Measurements from ENCODE around the gene CIAO3.

CIAO3 gene

DNA sequence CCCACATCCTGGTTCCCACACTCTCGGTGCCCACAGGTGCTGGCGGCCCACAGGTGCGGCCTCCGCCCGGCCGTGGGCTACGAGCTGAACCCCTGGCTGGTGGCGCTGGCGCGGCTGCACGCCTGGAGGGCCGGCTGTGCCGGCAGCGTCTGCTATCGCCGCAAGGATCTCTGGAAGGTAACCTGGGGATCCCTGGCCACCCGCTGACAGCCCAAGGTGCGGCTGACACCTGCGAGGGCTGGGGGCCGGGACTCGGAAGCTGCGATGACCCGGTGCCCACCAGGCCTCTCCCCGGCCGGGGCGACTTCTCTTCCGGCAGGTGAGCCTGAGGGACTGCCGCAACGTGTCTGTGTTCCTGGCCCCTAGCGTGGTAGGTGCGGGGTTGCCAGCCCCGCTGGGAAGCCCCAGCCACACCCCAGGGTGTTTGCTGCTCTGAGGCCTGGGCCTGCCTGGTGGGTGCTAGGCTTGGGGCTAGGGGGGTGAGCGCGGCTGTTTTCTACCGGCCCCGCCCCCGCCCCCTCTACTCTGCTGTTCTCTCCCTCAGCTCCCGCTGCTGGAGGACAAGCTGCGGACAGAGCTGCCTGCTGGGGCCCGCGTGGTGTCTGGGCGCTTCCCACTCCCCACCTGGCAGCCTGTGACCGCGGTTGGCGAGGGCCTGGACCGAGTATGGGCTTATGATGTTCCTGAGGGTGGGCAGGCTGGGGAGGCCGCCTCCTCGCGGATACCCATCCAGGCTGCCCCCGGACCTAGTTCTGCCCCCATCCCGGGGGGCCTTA is 18.8 kb downstream of the CIAO3 start:
- DNase-seq, result peak in 1 of 2 donors; percentile 42

DNA sequence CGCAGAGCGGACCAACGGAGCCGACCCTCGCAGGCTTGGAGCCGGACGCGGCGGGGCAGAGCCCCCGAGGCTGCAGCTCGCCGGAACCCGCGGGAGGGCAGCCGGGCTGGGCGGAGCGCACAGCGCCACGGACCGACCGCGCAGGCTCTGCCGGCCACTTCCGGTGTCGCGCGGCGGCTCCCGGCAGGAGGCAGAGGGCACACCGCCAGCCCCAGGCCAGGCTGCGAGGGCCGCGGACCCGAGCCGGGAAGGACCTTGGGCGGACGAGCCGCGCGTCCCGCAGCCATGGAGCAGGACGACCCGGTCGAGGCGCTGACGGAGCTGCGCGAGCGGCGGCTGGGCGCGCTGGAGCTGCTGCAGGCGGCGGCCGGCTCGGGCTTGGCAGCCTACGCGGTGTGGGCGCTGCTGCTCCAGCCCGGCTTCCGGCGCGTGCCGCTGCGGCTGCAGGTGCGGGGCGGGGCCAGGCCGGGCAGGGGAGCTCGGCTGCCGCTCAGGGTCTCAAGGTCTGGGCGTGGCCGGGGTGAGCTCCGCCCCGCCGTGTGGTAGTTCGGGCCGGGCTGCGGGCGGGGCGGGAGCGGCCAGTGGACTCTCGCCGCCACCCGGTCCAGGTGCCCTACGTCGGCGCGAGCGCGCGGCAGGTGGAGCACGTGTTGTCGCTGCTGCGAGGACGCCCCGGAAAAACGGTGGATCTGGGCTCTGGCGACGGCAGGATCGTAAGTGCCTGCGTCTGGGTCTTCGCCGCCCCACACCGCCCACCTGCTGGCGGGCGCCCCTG is 19.6 kb downstream of the CIAO3 start, which contains the start of gene ANTKMT:
Gene ANTKMT (plus strand): TSS at position 157 of the 775 bp plus-strand sequence. CDS start 129 bp downstream, at position 286.
- peak; percentile 80 to 82 for DNase-seq

DNA sequence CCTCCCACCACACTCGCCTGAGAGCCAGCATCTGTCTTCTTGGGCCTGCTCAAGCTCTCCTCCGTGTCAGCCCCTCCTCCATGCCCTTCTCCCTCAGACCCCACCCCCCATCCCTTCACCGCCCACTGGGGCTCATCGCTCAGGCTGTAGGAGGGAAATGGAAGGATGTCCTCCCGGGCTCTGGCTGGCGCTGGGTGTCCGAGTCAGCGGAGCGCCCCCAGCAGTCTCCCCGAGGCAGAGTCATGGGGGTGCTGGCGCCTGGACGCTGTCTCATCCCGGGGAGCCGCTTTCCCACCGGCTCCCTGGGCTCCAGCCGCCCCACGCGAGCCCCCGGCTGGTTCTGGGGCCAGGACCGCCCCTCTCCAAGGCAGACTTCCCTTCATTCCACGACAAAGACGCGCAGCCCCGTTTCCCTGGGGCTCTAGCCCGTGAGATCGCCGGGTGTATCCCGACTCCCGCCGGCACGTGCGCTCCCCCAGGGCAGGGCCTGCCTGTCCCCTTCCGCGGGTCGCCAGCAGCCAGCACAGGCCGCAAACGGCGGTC is 20.3 kb downstream of the CIAO3 start:
- peak in 1 of 2 donors; percentile 43 for DNase-seq

DNA sequence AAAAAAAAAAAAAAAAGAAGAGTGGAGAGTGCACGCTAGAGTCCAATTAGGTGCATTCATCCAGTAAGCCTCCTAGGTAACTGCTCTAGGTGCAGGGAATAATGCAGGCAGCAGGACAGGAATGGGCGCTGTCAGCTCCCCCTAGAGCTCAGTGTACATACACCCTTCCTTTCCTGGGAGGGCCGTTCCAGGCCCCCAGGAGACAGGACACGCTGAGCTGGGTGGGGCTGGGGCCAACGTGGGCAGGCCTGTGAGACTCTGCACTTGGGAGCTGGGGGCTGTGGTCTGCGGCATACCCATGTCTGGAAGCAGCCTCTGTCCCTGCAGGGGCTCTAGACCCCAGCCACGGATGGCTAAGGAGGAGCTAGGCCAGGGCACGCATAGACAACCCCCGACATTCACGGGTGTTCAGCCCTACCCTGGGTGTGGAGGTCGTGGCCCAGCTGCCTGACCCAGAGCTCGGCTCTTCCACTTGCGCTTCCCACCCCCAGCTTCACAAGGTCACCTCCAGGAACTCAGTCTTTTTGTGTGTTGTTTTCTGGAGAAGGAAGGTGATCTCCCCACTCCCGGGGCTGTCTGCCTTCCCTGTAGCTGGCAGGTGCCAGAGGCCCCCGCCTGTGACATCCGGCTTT is 20.9 kb downstream of the CIAO3 start:
- DNase-seq, result no peak

DNA sequence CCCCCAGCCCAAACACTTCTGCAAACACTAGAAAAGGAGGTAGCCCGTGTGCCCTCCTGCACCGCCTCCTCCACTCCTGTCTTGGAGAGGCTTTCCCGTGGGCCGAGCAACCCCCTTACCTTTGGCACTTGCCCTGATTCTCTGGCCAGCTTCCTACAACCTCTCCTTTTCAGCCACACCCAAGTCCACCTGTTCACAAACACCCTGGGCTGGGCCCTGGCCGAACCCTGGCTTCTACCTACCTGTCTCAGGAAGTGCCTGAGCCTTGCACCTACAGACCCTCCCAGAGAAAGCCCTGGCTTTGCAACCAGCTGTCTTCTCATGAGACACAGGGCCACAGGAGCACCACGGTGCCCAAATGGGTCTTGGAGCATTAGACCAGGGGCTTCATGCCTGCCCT is 21.9 kb downstream of the CIAO3 start:
- DNase-seq, result no peak

DNA sequence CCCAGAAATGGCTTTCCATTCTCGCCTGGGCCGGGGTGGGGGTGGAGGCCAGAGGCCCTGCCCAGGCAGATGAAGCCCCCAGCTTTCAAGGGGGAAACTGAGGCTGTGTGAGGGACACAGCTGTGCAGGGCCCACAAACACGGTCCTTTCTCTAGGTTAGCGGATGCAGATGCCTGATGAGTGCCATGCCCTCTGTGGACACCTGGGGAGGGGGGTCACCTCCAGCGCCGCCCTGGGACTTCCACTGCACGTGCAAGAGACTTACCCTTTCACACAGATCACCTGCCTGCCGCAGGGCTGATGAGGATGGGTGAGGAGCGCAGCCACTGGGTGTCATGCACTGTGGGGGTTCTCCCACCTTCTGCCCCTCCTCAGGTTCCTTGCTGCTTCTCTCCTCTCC is 22.4 kb downstream of the CIAO3 start:
- DNase-seq, result no peak

DNA sequence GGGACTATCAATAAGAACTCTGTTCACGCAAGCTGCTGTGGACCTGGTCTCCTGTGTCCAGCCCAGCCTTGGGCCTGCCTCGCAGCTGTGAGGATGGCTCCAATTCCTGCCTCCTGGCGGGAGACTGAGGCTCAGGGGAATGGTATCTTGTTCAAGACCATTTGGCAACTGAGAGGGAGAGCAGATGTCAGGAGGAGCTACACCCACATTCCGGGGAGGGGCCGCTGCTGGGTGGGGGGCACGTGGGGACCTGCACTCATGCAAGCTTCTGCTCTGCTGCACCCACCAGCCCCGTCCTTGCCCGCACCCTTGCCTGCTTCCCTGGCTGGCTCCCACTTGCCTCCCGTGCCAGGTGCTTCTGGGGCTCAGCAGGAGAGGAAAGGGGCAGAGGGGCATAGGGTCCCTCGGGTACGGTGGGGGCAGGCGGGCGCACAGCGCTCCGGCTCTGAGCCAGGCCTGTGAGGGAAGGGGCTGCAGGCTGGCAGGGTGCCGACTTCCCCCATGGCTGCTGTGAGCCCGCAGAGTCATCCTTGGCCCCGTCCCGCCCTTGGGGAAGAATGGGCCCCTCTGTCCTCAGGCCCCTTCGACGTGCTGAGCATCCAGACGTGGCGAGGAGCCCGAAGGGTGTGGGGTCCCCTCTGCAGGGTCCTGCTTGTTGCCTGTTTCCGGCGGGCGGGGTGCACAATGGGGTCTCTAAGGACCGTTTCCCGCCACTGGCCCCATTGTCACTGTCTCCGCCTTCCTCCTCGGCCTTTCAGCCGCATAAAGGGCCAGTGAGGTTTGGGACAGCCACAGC is 23.1 kb downstream of the CIAO3 start:
- no peak for DNase-seq

DNA sequence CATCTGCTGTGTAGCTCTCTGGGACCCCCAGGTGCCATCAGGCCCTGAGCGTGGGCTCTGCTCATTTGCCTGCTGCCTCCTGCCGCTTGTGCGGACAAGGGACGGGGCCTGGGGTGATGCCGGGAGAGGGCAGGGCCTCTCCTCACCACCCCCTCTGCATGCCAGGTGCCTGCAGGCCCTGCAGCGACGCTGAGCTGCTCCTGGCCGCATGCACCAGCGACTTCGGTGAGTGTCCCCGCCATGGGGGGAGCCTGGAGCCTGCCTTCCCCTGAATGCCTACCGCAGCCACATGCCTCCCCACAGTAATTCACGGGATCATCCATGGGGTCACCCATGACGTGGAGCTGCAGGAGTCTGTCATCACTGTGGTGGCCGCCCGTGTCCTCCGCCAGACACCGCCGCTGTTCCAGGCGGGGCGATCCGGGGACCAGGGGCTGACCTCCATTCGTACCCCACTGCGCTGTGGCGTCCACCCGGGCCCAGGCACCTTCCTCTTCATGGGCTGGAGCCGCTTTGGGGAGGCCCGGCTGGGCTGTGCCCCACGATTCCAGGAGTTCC is 23.9 kb downstream of the CIAO3 start:
- DNase-seq, result no peak

DNA sequence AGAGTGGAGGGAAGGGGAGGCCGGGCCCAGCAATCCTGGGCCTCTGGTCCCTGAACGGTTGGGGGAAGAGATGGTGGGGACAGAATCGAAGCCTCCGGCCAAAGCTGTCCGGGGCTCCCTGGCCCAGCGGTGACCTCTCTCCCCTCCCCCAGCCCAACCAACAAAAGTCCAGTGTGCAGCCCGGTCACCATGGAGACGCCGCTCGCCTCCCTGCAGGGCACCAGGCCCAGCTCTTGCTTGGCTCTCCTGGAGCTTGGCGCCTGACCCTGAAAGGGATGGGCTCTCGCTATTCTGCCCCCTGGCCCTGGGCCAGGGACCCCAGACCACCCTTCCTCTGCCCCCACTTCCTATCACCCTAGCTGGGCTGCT is 24.6 kb downstream of the CIAO3 start:
- no peak for DNase-seq

DNA sequence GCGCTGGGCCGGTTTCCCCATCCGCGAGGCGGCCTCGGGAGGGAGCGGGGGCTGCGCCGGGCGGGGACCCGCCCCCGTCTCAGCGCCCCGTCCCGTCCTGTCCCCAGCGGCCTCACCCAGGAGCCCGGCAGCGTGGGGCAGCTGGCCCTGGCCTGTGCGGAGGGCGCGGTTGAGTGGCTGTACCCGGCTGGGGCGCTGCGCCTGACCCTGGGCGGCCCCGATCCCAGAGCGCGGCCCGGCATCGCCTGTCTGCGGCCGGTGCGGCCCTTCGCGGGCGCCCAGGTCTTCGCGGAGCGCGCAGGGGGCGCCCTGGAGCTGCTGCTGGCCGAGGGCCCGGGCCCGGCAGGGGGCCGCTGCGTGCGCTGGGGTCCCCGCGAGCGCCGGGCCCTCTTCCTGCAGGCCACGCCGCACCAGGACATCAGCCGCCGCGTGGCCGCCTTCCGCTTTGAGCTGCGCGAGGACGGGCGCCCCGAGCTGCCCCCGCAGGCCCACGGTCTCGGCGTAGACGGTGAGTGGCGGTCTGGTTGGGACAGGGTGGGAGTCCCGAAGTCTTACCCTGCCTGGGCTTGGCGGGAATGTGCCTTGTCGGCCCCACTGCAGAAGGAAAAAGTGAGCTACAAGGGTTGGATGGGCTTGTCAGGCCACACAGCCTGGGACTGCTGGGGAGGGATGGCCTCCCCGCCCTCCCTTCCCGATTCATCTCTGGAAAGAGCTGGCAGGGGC is 25.2 kb downstream of the CIAO3 start:
- no peak for DNase-seq

DNA sequence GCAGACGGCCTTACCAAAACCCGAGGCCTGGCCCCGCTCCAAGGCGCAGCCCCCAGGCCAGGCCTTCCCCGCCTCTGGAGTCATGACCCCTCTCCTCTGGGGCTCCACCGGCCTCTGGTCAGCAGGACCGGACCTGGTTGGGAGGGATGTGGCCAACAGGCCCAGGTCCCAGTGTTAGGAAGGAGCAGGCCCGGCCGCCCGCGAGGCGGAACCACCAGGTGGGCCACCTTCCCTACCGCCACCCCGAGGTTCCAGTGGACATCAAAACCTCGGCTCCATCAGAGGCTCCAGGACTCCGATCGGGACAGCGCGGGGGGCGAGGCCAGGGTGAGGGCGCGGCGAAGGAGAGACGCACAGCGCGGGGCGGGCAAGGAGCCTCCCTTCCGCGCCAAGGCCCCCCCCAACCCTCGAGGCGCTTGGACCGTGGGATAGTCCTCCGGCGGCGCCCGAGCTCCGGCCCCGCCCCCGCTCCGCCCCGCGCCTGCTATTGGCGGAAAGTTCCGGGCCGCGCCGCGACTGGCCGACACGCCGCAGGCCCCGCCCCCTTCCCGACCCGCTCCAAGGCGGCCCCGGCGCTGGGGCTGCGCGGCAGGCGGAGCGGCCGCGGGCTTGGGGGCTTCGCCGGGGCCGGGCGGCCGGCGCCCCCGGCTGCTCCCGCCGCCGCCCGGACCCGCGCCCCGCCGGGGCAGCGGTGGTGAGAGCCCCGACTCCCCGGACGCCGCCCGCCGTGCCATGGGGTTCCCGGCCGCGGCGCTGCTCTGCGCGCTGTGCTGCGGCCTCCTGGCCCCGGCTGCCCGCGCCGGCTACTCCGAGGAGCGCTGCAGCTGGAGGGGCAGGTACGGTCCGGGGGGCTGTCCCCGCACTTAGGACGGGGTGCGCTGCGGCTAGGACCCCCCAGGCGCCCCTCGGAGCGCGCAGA is 26.0 kb downstream of the CIAO3 start, which contains the start of gene METRN:
Gene METRN (plus strand): TSS at position 561 of the 919 bp plus-strand sequence. CDS start 172 bp downstream, at position 733.
- DNase-seq, result peak; percentile 85 to 88

DNA sequence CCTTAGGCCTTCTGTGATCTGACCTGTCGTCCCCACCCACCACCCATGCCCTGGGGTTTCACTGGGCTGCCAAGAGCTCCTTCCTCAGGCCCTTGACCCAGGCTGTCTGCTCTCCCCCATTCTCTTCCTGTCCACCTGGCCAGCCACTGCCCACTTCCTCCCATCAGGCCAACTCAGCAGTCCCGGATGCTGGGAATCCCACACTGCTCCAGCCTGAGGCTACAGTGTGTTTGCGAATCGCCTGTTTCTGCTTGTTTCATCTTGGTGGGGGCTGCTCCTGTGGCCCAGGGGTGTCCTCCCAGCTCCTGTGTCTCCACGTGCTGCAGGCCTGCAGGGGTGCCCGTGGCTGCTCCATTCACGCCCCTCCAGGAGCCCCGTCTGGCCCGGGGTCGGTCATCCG is 26.7 kb downstream of the CIAO3 start:
- DNase-seq, result no peak

DNA sequence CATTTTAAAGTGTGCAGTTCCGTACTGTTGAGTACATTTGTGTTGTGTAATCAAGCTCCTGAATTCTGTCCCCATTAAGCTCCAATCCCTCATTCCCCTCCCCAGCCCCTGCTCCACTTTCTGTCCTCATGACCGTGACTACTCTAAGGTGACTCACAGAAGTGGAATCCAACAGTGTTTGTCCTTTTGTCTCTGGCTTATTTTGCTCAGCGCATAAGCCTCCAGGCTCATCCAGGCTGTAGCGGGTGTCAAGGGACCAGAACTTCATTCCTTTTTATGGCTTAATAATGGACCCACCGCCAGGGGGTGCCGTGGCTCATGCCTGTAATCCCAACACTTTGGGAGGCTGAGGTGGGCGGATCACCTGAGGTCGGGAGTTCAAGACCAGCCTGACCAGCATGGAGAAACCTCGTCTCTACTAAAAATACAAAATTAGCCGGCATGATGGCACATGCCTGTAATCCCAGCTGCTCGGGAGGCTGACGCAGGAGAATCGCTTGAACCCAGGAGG is 28.0 kb downstream of the CIAO3 start:
- peak; percentile 40 to 53 for DNase-seq

DNA sequence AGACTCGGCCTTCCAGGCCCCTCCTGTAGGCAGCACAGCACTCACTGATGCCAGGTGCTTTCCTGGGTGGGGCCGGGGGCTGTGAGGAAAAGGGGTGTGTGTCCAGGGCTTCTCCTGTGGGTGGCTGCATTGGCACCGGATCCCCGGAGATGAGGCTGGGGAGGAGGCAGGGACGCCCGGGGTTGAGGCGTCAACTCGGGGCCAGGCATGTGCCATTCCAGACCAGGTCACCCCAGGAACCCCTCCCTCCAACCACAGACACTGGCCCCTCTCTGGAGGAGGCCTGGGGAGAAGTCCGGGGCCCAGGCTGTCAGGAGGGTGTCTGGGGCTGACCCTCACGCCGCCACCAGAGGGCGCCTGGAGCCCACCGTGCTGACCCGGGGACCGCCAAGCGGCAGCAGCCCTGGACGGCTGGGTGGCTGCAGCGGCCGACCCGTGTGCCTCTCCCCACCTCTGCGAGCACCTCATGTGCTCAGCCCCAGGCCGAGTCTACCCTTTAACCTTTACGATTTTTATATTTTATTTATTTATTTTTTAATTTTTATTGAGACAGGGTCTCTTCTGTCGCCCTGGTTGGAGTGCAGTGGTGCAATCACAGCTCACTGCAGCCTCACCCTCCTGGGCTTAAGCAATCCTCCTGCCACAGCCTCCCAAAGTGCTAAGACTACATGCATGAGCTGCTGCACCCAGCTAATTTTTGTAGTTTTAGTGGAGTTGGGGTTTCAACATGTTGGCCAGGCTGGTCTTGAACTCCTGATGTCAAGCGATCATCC is 29.1 kb downstream of the CIAO3 start:
- DNase-seq, result peak; percentile 78

DNA sequence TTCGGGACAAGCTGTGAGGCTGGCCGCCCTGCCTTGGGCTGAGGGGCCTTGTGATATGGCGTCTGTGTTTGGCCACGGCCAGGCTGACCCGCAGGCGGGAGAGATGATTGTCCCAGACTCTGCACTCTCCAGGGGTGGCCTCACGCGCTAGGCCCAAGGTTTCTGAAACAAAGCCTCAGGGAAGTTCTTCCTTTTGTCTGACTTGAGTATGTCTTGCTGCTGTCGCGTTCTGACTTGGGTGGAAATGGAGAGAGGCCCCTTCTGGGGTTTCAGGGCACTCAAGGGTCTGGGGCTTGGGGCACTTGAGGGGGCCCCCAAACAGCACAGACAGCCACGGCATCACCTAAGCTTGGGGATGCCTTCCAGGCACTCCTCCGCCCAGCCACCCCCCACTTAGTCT is 29.7 kb downstream of the CIAO3 start:
- DNase-seq, result no peak

DNA sequence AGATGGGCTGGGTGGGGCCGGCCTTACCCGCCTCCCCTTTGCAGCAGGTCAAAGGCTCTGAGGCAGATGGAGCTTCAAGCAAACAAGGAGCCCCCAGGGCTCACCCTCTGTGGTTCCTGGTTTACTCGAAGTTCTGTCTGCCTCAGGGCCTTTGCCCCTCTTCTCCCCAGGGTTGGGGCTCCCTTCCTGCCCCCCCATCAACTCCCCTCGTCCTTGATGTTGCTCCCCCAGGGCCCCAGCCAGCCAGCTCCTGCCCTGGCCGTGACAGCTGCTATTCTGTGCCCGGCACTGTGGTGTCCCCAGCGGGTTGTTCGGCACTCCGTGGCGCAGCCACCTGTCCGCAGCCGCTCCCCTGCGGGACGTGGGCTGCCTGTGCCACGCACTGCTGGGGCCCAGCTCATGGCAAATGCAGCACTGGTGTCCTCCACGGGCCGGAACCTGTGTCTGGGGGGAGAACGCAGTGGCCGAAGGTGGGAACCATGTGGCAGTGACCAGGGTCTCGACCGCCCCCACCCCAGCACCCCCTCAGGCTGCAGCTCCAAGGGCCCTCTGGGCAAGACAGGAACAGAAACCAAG is 30.2 kb downstream of the CIAO3 start:
- DNase-seq, result no peak

DNA sequence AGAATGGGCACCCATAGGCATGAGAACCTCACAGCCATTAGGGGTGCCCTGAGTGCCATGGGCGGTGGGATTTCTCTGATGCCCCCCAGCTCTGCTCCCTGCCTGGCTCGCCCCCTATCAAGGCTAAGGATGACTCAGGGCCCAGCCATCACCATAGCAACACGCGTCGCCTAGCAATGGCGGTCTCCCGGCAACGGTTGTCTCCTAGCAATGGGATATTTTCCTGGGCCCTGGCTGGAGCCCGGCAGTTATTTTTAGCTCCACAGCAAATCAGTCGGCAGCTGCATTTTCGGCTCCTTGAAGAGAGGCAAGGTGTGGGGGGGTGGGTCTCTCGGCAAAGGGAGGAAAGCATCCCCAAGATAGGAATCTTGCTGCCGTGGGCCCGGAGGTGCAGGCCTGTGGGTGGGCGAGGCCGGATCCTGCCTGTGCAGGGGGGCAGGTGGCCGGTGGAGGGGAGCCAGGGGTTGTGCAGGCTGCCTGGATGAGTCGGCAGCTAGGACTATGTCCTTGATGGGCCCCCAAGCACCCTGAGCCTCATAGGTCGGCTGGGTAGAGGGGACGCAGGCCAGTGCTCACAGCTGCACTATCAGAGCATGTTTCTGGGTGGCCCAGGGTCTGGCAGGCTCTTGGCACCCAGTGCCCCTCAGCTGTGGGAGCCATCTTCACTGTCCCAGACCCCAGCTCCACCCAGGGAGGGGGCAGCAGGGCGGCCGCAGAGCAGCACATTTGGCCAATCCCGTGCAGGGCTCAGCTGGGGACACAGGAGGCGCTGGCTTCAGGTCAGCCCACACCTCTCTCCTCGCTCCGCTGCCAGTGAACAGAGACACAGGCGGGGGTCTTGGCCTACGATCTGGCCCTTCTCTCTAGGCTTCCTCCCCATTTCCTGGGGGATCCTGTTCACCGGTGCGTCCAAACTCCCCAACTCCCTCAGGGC is 31.0 kb downstream of the CIAO3 start:
- no peak for DNase-seq

DNA sequence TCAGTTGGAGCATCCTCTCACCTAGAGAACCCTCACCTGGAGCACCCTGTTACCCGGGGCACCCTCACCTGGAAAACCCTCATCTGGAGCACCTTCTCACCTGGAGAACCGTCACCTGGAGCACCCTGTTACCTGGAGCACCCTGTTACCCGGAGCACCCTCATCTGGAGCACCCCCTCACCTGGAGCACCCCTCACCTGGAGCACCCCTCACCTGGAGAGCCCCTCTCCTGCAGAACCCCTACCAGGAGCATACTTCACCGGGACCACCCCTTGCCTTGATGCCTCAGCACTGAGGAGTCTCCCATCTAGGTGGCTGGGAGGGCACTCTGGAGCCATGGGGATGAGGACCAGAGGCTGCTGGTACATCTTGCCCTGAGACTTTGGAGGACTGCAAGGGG is 31.8 kb downstream of the CIAO3 start:
- no peak for DNase-seq
